ENCODE measurements around the gene WDR35.

GRCh38 chr2:20005891-20006470 lies 16.1 kb upstream of the WDR35 start:
- TF ChIP-seq CTCF (IDR thresholded peaks at IDR 0.05; ENCODE audit: low read length) (no peak), EZH2 (optimal IDR thresholded peaks at IDR 0.05; ENCODE audit: low read depth, low read length) (no peak), EZH2phosphoT487 (IDR thresholded peaks at IDR 0.05; ENCODE audit: low read length) (no peak)

Measured in MM.1S (cell line).